Neural cell (in vitro differentiated cells): ENCODE data around the gene PLA2G2F. TPM values are rescaled to one million over a fixed set of nuclear protein-coding genes. Genes with fewer than 3 reads are reported as not detected.

Experiments used
- H2AFZ ChIP-seq: fragments of 200-600, 300-800 bp; sonication (generic), shearing (Covaris generic); 2 replicates; pipeline ENCODE4 v1.6.0; 2014; ENCODE audit warnings: low read depth, mild to moderate bottlenecking, antibody characterized with exemption, low read length, moderate library complexity
- H3F3A ChIP-seq: fragments of 200-600 bp; shearing (Covaris generic); 2 replicates; pipeline ENCODE4 v1.6.1; 2016; ENCODE audit warnings: mild to moderate bottlenecking, moderate library complexity, mixed read lengths, antibody characterized with exemption, low read length; ENCODE audit not compliant: insufficient read depth, poor library complexity, severe bottlenecking
- H3K27ac ChIP-seq: fragments of 200-600, 300-800 bp; sonication (generic), shearing (Covaris generic); 2 replicates; pipeline ENCODE4 v1.5.1; 2014; ENCODE audit warnings: mild to moderate bottlenecking, low read length, moderate library complexity
- H3K27me3 ChIP-seq: fragments of 300-800, 200-600 bp; sonication (generic), shearing (Covaris generic); 2 replicates; pipeline ENCODE4 v1.6.0; 2014; ENCODE audit warnings: mild to moderate bottlenecking, low read depth, low read length, moderate library complexity; ENCODE audit not compliant: insufficient read depth
- H3K36me3 ChIP-seq: fragments of 300-800, 200-600 bp; sonication (generic), shearing (Covaris generic); 2 replicates; pipeline ENCODE4 v1.5.1; 2014; ENCODE audit warnings: mild to moderate bottlenecking, antibody characterized with exemption, low read length, moderate library complexity; ENCODE audit not compliant: insufficient read depth
- H3K4me2 ChIP-seq: fragments of 300-800, 200-600 bp; sonication (generic), shearing (Covaris generic); 2 replicates; pipeline ENCODE4 v1.6.0; 2014; ENCODE audit warnings: mild to moderate bottlenecking, low read length
- H3K4me3 ChIP-seq: fragments of 300-800, 200-600 bp; sonication (generic), shearing (Covaris generic); 2 replicates; pipeline ENCODE4 v1.5.1; 2014; ENCODE audit warnings: mild to moderate bottlenecking, low read length, moderate library complexity
- H3K79me2 ChIP-seq: fragments of 200-600 bp; shearing (Covaris generic); replicated peaks from 2 replicates; pipeline ENCODE4 v1.6.0; 2014; ENCODE audit warnings: mild to moderate bottlenecking, low read length, moderate library complexity; ENCODE audit not compliant: insufficient read depth
- H3K9ac ChIP-seq: fragments of 300-800, 200-600 bp; sonication (generic), shearing (Covaris generic); 2 replicates; pipeline ENCODE4 v1.6.1; 2016; ENCODE audit warnings: mild to moderate bottlenecking, low read length, mixed read lengths
- H3K9me2 ChIP-seq: fragments of 200-600 bp; shearing (Covaris generic); 2 replicates; pipeline ENCODE4 v1.6.1; 2016; ENCODE audit warnings: mild to moderate bottlenecking, low read length, mixed read lengths; ENCODE audit not compliant: insufficient read depth
- H3K9me3 ChIP-seq: fragments of 200-600, 300-800 bp; sonication (generic), shearing (Covaris generic); 2 replicates; pipeline ENCODE4 v1.6.1; 2016; ENCODE audit warnings: mild to moderate bottlenecking, mixed run types, low read length, moderate library complexity, mixed read lengths
- H4K20me1 ChIP-seq: fragments of 200-600 bp; shearing (Covaris generic); 2 replicates; pipeline ENCODE4 v1.6.1; 2016; ENCODE audit warnings: mild to moderate bottlenecking, mixed run types; ENCODE audit not compliant: insufficient read depth
- CTCF ChIP-seq: fragments of 450-650 bp; IDR thresholded peaks from 2 replicates; pipeline ENCODE4 v1.5.1; 2014; ENCODE audit warnings: antibody characterized with exemption, mild to moderate bottlenecking, moderate library complexity; ENCODE audit not compliant: poor library complexity, severe bottlenecking
- EP300 ChIP-seq: fragments of 450-650 bp; conservative IDR thresholded peaks from 2 replicates; pipeline ENCODE4 v1.6.1; 2014; ENCODE audit warnings: antibody characterized with exemption, mild to moderate bottlenecking, moderate library complexity; ENCODE audit not compliant: poor library complexity, severe bottlenecking
- EZH2 ChIP-seq: fragments of 200-600, 300-800 bp; shearing (Covaris generic), sonication (generic); IDR thresholded peaks from 2 replicates; pipeline ENCODE4 v1.6.1; 2014; ENCODE audit warnings: antibody characterized with exemption, low read length, borderline replicate concordance, mild to moderate bottlenecking; ENCODE audit not compliant: insufficient read depth, poor library complexity, severe bottlenecking
- MXI1 ChIP-seq: fragments of 450-650 bp; conservative IDR thresholded peaks from 2 replicates; pipeline ENCODE4 v1.6.1; 2014; ENCODE audit warnings: antibody characterized with exemption, mild to moderate bottlenecking; ENCODE audit not compliant: poor library complexity, severe bottlenecking
- POLR2AphosphoS5 ChIP-seq: IDR thresholded peaks from 2 replicates; pipeline ENCODE4 v1.6.1; 2012
- RAD21 ChIP-seq: fragments of 450-650 bp; conservative IDR thresholded peaks from 2 replicates; pipeline ENCODE4 v1.6.1; 2014; ENCODE audit warnings: antibody characterized with exemption, mild to moderate bottlenecking, moderate library complexity
- REST ChIP-seq: IDR thresholded peaks from 2 replicates; pipeline ENCODE4 v1.6.1; 2012; ENCODE audit warnings: borderline replicate concordance
- SMC3 ChIP-seq: fragments of 450-650 bp; conservative IDR thresholded peaks from 2 replicates; pipeline ENCODE4 v1.6.1; 2014; ENCODE audit warnings: antibody characterized with exemption, mild to moderate bottlenecking, moderate library complexity; ENCODE audit not compliant: poor library complexity
- TAF1 ChIP-seq: IDR thresholded peaks from 2 replicates; pipeline ENCODE4 v1.6.1; 2012; ENCODE audit warnings: low read depth
- polyA plus RNA-seq: library from polyadenylated mRNA; depleted of rRNA; stranded (reverse); fragments of >200 nt; gene quantifications from 2 replicates; pipeline ENCODE4 v1.2.3, GENCODE V29; 2014

Gene PLA2G2F
- polyA plus RNA-seq, 1 donor from 2014 or later = not detected

DNA sequence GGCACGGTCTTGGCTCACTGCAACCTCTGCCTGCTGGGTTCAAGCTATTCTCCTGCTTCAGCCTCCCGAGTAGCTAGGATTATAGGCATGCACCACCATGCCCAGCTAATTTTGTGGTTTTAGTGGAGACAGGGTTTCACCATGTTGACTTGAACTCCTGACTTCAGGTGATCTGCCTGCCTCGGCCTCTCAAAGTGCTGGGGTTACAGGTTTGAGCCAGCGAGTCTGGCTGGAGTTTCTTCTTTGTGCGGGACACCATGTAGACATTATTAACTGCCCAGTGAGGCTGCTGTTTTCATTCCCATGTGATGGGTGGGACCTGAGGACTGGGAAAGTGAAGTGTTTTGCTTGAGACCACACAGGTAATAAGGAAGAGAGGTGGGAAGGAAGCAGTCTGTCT is 45.8 kb upstream of the PLA2G2F start:
- Histone ChIP-seq H3K36me3 (no peaks in the 10 kb centered on the region), H4K20me1 (no peaks in the 10 kb centered on the region), H3K79me2 (no peaks in the 10 kb centered on the region), H3K27ac (no peak overlapping the region), H2AFZ (no peak overlapping the region), H3K9me2 (no peaks in the 10 kb centered on the region), H3K9ac (no peak overlapping the region), H3K27me3 (no peaks in the 10 kb centered on the region), H3F3A (no peaks in the 10 kb centered on the region), H3K4me3 (no peak overlapping the region), H3K4me2 (no peak overlapping the region), H3K9me3 (peaks cover 3% of the 10 kb centered on the region)
- no peak for TF ChIP-seq TAF1
- no peak for TF ChIP-seq RAD21

DNA sequence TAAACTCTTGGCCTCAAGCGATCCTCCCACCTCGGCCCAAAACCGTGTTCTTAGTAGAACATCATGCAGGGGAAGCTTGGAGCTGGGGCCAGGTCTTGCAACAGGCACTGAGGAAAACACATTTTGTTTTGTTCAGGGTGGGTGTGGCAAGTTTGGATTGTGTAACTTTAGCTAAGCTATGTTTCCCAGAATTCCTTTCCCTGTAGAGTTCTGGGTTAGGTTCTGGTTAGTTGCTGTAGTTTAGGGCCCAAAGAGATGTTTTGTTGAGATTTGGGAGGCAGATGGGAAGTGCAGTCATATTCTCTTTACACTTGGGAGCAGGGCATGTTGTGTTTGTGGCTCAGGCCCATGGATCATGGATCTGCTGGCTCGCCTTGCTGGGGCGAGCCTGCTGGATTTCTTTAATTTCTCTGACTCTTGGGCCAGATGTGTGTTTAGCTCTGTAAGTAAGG is 45.2 kb upstream of the PLA2G2F start:
- no peaks in the 10 kb centered on the region for H3K36me3 ChIP-seq
- H3K27ac ChIP-seq = no peak overlapping the region
- no peak for TF ChIP-seq EP300
- TF ChIP-seq CTCF = no peak
- no peak for TF ChIP-seq RAD21
- TF ChIP-seq SMC3 = no peak
- TF ChIP-seq POLR2AphosphoS5 = no peak
- TF ChIP-seq REST = no peak
- TF ChIP-seq EZH2 = no peak
- no peak for TF ChIP-seq MXI1
- no peak for TF ChIP-seq TAF1
- H3K27me3 ChIP-seq = no peaks in the 10 kb centered on the region
- H3K4me2 ChIP-seq = no peak overlapping the region
- H4K20me1 ChIP-seq = no peaks in the 10 kb centered on the region
- peaks cover 3% of the 10 kb centered on the region for H3K9me3 ChIP-seq
- no peak overlapping the region for H3K4me3 ChIP-seq
- H3K9ac ChIP-seq = no peak overlapping the region
- H3K79me2 ChIP-seq = no peaks in the 10 kb centered on the region
- no peaks in the 10 kb centered on the region for H3F3A ChIP-seq
- no peaks in the 10 kb centered on the region for H3K9me2 ChIP-seq
- H2AFZ ChIP-seq = no peak overlapping the region
